GM21526 (cell line): Measurements from ENCODE around the gene MBNL1.
A peak's percentile ranks its signal among the peaks of the same experiment; 100 is the strongest.

Source experiments
- ATAC-seq: cut with Tn5 transposase; IDR thresholded peaks from one replicate; pipeline ENCODE4 v1.9.1; 2021; ENCODE audit warnings: moderate library complexity; ENCODE audit not compliant: unreplicated experiment, low FRiP score

Gene MBNL1, protein sequence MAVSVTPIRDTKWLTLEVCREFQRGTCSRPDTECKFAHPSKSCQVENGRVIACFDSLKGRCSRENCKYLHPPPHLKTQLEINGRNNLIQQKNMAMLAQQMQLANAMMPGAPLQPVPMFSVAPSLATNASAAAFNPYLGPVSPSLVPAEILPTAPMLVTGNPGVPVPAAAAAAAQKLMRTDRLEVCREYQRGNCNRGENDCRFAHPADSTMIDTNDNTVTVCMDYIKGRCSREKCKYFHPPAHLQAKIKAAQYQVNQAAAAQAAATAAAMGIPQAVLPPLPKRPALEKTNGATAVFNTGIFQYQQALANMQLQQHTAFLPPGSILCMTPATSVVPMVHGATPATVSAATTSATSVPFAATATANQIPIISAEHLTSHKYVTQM

DNA sequence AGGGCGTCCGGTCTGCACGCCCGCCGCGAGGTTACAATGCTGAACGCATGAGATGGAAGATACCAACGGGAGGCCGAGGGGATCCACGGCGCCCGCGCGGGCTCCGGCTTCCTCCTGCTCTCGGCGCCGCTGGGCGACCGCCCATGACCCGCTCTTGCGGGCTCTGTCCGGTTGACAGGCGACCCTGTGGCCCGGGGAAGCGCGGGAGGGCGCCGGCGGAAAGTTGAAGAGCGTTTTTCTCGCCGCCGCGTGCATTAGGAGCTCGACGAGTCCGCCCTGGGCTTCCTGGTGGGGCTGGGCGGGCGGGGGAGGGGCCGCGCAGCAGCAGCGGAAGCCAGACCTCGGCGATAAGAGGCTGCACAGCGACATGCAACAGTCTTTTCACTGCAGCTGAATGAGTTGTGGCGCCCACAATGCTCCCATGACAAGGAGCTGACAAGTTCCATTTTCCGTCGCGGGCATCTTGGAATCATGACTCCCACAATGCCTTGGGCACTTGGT is at the start of gene MBNL1:
Gene MBNL1, plus strand, starts transcription at position 375 of the 501 bp plus-strand sequence. CDS start 31,265 bp downstream, outside the sequence.
- ATAC-seq, result peak; percentile 57

DNA sequence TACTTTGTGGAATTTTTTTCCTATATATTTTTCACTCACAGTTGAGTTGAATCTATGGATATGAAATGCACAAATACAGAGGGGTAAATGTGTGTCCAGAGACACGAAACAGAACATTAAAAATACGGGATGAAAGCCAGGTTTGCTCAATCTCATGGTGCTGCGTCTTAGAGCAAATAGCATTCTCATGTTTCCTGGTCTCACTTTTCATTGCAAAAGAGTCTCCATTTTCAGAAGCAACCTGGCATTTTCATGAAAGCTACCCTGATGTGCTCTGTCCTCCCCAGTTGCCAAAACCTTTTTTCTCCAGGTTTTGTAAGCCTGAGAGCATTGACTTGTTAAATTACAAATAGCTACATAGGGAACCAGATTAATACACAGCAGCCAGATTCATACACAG is 49.5 kb upstream of the MBNL1 start:
- ATAC-seq, result no peak

DNA sequence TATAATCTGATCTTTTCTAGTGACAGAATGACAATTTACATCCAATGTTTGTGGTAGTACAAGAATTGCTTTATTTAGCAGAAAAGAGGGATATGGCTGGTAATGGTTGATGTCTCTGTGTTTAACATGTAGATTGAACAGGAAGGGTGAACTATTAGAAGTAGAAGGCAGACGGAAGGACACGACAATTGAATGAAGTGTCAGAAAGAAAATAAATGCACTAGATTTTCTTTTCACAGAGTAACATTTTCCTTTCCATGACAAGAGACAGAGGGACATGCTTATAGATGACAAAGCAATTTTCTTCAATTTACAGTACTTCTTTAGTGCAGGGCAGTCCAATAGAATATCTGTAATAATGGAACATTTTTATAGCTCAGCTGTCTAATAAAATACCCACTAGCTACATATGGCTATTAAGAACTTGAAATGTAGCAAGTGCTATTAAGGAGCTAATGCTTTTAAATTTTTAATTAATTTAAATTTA is 48.9 kb upstream of the MBNL1 start:
- ATAC-seq, result no peak

DNA sequence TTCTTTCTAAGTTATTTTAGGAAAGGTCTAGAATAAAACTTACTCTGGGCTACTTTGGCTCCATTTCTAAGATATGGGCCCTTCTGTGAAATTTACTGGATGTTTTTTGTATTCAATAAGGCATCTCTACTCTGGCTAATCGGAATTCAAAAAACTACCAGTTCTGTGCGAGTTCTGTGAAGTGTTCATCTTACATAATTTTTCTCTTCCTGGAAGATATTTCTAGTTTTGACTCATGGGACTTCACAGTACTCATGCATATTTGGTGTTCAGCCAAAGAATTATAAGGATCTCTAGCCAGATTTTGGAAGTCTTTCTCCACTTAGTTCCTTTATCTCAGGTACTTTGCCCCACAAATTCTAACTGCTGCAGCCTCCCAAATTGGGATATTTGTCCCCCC is 46.4 kb upstream of the MBNL1 start:
- no peak for ATAC-seq

DNA sequence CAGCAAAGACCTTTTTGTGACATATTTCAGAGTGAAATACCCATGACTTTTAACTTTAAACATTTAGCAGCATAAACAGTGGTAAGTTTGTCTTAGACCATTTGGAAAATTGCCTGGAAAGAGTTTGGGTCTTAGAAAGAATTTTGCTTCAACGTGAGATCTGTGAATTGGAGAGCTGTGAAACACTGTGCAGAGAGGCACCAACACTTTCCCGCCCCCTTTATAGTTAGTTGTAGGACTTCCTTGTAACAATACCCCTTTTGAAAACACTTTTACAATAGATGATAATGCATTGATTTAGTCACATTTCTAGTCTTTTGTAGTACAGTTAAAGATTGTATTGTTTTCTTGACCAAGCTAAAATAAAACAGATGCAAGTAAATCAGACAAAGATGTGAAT is 43.5 kb upstream of the MBNL1 start:
- no peak for ATAC-seq

DNA sequence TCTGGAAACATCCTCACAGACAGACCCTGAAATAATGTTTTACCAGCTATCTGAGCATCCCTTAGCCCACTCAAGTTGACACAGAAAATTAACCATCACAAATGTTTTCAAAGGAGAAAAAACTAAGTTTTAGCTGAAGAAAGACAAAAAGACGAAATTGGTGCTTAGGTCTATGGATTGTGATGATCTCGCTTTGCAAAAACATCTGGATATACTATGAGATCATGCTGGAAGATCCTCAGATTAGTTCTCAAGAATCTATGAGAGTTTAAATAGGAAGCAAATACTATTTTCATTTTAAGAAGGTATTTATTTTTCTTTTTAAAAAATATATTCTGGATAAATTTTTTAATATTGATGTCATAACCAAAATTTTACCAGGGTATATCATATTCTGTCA is 42.6 kb upstream of the MBNL1 start:
- no peak for ATAC-seq

DNA sequence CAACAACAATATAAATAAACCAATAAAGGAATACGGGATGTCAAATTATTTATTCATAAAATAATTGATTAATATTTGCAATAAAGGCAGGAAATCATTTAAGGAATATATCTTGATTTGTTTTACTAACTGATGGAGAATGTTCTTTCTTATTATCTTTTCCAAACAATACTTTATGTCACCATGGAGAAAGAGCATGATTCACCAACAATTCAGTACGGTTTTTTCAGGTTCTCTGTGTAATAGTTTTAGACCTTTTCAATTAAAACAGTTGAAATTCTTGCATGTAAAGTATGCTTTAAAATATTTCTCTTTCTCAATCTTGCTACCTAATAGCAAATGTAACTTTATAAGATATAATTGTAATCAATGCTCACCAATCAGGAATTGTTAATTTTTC is 41.7 kb upstream of the MBNL1 start:
- ATAC-seq, result no peak

DNA sequence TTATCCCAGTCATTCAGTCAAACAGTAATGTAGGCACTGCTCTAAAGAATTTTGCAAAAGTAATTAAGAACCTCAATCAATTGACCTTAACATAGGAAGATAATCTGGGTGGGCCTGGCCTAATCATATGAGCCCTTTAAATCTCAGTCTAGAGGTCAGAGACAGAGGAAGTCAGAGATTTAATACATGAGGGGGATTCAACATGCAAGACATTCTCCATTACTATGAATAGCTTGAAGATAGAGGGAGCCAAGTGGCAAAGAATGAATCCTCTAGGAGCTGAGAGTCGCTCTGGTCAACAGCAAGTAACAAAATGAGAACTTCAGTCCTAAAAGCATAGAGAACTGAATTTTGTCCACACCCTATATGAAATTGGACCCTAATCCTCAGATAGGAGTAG is 39.0 kb upstream of the MBNL1 start:
- no peak for ATAC-seq

DNA sequence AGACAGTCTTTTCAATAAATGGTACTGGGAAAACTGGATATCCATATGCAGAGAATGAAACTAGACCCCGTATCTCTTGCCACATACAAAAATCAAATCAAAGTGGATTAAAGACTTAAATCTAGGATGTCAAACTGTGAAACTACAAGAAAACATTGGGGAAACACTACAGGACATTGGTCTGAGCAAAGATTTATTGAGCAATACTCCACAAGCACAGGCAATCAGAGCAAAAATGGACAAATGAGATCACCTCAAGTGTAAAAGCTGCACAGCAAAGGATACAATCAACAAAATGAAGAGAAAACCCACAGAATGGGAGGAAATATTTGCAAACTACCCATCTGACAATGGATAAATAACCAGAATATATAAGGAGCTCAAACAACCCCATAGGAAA is 38.4 kb upstream of the MBNL1 start:
- ATAC-seq, result no peak

DNA sequence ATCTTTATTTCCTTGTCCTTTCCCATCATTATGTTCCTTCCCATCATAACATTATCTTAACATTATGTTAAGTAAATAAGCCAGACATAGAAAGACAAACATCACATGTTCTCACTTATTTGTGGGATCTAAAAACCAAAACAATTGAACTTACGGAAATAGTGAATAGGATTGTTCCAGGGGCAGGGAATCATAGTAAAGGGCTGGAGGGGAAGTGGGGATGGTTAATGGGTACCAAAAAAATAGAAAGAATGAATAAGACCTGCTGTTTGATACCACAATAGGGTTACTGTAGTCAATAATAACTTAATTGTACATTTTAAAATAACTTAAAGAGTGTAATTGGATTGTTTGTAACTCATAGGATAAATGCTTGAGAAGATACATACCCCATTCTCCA is 36.7 kb upstream of the MBNL1 start:
- no peak for ATAC-seq

DNA sequence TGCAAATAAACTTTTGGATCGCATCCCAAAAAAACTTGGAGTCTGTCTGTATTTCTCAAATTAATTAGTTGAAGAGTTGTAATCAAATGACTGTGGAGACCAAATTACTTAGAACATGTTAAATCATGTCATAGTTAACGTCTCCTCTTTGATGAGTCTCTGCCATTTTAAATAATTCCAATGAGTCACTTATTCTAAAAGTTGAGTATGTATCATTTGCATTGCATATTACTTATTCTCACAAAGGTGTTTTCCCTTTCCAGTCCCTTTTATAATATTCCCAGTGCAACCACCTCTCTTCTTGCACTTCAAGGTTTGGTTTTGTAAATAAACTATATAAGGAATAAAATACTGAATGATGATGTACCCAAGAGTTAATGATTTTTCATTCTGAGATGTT is 36.0 kb upstream of the MBNL1 start:
- ATAC-seq, result no peak

DNA sequence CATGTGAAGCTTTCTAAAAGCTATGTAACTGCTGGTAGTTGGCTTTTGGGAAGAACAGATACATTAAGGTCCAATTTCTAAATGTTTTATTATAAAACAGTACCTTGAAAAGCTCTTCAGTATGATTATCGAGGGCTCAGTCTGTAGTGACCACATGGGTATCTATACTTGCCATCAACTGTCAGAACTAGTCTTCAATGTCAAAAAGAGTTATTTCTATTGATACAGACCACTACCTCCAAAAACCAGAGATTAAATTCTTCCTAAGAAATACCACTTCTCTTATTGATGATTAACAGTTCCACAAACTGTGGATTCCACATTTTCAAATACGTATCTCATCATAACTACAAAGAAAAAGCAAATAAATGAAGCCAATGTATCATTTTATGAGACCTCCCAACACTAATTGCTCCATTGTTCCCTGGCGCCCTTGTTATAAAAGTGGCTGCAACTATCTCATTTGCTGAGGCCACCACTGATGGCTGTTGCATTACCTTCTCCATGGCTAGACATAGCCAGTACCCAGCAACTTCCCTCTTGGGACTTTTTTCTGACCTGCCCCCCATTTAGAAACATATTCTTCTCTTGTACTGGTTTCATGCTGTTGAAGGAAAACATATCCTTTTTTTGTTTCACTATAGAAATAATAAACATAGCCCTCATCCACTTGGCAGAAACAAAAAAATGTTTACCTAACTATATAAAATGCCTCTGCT is 33.9 kb upstream of the MBNL1 start:
- no peak for ATAC-seq

DNA sequence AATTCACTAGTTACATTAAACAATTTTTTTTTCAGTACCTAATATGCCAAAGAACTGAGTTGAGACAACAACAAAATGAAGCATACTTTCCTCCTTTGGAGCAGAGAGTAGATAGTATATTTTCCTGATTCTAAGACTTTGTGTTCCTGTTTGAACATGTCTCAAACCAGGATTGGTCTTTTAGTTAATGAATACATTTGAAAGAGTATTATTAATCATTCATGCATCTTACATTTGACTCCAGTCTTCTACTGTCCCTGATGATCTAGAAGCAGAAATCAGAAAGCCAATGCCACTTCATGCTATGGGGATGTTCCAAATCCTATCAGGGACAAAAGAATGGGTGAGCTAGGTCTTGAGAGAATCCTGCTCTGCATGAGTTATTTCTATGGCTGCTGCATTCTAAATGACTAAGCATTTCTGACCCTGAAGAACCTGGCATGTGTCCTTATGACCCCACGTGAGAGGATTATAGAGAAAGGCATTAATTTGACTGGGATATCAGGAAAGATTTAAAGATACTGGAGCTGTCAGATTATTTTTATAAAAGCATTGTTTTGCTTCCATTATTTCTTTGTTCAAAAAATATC is 32.9 kb upstream of the MBNL1 start:
- no peak for ATAC-seq

DNA sequence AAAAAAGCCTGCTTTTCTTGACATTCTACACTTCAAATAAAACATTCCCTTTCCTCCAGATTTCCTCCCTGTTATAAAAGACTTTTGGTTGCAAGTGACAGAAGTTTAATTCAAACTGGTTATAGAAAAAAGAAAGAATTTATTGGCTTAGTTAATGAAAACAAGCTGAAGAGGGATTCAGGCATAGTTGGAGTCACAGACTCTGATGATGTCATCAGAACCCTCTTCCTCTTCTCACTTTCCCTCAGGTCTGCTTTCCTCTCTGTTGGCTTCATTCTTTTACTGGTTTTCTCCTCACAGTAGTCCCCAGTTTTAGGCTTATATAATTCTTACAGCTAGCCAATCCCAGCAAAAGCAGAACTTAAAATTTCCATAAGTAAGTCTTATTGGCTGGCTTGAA is 32.0 kb upstream of the MBNL1 start:
- ATAC-seq, result no peak

DNA sequence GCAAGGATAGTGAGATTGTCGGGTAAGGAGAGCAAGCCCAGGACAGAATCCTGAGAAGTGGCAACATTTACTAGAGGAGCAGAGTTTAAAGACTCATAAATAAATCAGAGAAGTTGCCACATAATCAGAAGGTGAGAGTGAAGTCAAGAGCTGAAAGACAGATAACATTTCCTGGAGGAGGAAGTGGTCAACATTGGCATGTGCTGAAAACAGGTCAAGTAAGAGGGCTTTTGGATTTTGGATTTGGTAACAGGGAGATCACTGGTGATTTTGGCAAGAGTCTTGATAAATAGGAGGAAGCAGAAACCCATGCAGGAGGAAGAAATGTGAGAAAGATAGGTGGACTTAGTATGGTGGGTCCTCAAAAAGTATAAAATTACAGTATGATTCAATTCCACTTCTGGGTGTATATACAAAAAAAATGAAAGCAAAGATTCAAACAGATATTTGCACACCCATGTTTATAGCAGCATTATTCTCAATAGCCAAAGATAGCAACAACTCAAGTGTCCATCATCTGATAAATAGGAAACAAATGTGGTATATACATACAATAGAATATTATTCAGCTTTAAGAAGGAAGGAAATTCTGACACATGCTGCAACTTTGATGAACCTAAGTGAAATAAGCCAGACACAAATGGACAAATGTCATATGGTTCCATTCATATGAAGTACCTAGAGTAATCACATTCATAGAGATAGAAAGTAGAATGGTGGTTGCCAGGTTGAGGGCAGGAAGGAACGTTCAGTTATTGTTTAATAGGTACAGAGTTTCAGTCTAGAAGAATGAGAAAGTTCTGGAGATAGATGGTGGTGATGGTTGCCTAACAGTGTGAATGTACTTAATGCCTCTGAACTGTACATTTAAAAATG is 27.3 kb upstream of the MBNL1 start:
- ATAC-seq, result peak; percentile 47

DNA sequence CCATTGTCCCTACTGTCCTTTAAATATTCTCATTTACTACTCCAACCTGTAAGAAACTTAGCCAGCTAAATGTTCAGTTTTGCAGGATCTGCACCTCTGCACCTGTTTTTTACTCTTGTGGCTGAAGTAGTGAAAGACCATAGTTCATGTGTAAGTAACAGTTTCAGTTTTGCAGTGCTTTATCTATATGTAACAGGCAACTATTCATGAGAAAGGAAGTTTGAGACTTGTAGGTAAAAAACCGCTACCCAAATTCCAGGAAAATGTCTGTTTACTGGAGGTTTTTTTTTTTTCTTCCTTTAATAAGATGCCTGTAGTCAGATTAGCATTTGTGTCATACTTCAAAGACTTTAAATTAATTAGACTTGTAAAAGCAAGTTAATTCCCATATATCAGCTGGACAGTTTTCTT is 25.4 kb upstream of the MBNL1 start:
- peak; percentile 71 for ATAC-seq

DNA sequence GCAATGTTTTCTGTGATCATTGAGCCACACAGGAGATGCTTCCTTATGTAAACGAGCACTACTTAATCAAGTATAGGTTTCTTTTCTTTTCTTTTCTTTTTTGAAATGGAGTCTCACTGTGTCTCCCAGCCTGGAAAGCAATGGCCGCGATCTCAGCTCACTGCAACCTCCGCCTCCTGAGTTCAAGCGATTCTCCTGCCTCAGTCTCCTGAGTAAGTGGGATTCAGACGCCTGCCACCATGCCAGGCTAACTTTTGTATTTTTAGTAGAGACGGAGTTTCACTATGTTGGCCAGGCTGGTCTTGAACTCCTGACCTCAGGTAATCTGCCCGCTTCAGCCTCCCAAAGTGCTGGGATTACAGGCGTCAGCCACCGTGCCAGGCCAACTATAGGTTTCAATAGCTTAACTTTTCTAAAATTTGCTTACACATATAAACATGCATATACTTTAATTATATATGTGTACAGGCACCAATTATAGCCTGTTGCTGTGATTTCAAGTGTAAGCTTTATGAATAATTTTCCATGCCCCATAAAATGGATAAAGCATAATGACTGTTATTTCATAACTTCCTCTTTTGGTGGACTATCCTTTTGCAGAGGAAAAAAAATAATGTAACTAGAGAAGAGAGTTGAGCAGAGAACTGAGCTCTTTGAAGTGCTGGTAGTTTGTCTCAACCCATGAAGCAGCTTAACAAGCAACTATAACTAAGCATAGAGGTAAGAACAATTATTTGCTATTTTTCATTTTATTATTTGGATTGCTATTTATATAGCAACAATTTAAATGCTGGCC is 24.8 kb upstream of the MBNL1 start:
- peak; percentile 44 for ATAC-seq

DNA sequence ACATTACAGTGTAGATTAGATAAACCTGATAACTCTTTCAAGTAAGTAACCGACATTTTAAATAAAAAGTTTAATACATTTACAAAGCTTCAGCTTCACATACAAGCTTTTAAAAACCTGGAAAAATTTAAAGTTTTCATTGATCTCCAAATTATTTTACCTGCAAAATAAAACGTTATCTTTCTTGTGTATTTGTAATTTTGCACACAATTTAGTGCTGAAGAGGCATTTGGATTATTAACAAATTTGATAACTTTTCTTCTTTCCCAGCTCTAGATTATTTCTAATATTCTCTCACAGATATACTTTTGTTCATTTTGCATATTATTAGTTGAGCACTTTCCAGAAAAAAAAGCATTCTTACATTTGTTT is 24.2 kb upstream of the MBNL1 start:
- ATAC-seq, result no peak

DNA sequence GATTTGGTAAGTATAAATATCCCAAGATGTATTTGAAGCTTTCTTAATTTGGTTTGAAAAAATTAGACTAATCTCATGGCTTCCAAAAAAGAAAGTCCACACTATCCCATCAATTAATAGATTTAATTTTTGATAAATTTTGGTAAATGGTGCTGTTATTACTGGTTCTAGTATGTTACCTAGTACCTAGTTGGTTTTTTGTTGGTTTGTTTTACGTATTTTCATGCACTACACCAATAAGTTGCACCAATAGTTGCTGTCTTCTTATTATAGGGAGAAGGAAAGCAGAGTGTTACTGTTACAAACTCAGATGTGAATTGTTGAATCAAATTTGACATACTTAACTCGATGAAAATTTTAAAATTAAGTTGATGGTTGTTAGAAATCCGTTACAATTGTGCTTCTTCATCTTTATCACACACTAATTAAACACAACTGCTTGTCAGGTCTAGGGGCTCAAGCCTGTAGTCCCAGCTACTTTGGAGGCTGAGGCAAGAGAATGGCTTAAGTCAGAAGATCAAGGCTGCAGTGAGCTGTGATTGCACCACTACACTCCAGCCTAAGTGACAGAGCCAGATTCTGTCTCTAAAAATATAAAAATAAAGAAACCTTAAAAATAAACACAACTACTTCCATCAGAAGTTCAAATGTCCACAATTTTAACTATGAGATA is 23.1 kb upstream of the MBNL1 start:
- ATAC-seq, result no peak
